Lung (tissue), 12 donors: ENCODE data around the gene PJA1. TPM values are rescaled to one million over a fixed set of nuclear protein-coding genes. Genes with fewer than 3 reads are reported as not detected.

Source experiments
- ATAC-seq: fragments of 200-7000 bp; cut with Tn5 transposase; one replicate; pipeline ENCODE4 v1.9.1; 2020; ENCODE audit warnings: moderate number of reproducible peaks; ENCODE audit not compliant: insufficient read depth, low FRiP score
- DNase-seq, 3 donors: peaks; one replicate each; pipeline ENCODE4 v3.0.0-alpha.2; 2013 to 2017
- H3K27ac ChIP-seq, 2 donors: one replicate each; pipeline ENCODE4 v1.5.1; 2013; ENCODE audit warnings: mild to moderate bottlenecking in 2 of 2, moderate library complexity in 2 of 2, control low read depth in 1 of 2, inconsistent platforms in 1 of 2, low read depth in 1 of 2, low read length in 1 of 2
- H3K27me3 ChIP-seq, 3 donors: one replicate each; pipeline ENCODE4 v1.5.1; 2013; ENCODE audit warnings: low read length in 2 of 3; ENCODE audit not compliant: control insufficient read depth in 3 of 3, insufficient read depth in 3 of 3
- H3K36me3 ChIP-seq, 4 donors: one replicate each; pipeline ENCODE4 v1.5.1; 2013; ENCODE audit warnings: low read length in 4 of 4, mild to moderate bottlenecking in 1 of 4, moderate library complexity in 1 of 4; ENCODE audit not compliant: control insufficient read depth in 4 of 4, insufficient read depth in 4 of 4
- H3K4me1 ChIP-seq, 5 donors: one replicate each; pipeline ENCODE4 v1.5.1; 2013; ENCODE audit warnings: low read length in 5 of 5, mild to moderate bottlenecking in 2 of 5, moderate library complexity in 1 of 5; ENCODE audit not compliant: control insufficient read depth in 5 of 5, insufficient read depth in 5 of 5
- H3K4me3 ChIP-seq: one replicate; pipeline ENCODE4 v1.5.1; 2013; ENCODE audit warnings: mild to moderate bottlenecking, control low read depth, moderate library complexity
- H3K9ac ChIP-seq, 2 donors: one replicate each; pipeline ENCODE4 v1.5.1; 2013; ENCODE audit warnings: low read length in 2 of 2, control low read depth in 1 of 2; ENCODE audit not compliant: insufficient read depth in 1 of 2
- H3K9me3 ChIP-seq, 4 donors: one replicate each; pipeline ENCODE4 v1.5.1; 2013; ENCODE audit warnings: low read length in 3 of 4, mild to moderate bottlenecking in 1 of 4, moderate library complexity in 1 of 4; ENCODE audit not compliant: control insufficient read depth in 4 of 4, insufficient read depth in 3 of 4
- WGBS, 2 donors: extraction: QIAGEN DNeasy Blood & Tissue Kit; methylation state at CpG; one replicate each; pipeline ENCODE4 v1.1.7; 2013; 5-methylcytosine and 5-hydroxymethylcytosine counted together
- polyA plus RNA-seq, 2 donors: library from polyadenylated mRNA; stranded (reverse); fragments of 200-250 nt; gene quantifications; one replicate each; pipeline ENCODE4 v1.2.1, GENCODE V29; 2013
- total RNA-seq, 2 donors: library from RNA; depleted of rRNA in 1 of 2; stranded (reverse); fragments of >200 nt in 1 of 2; gene quantifications; one replicate each; pipeline ENCODE4 v1.2.1, GENCODE V29; 2014 to 2021
- TF ChIP-seq, protein P1 (sequence below): IDR thresholded peaks from 2 replicates; pipeline ENCODE4 v1.5.1; 2012; ENCODE audit warnings: mild to moderate bottlenecking; ENCODE audit errors: control extremely low read depth, extremely low read depth
- donor health status: control.
- donor health status: control.
- donor health status: Bipolar disorder and iron deficiency.
- donor health status: healthy.
- donor health status: DM: yes; HTN: yes; CAD: no.

Gene PJA1
- total and polyA plus RNA-seq, 4 donors: 4.5 to 28.3 (median 15.2) TPM

GRCh38 chrX:69173906-69174305, 8.7 kb upstream of the PJA1 start:
- peak in 1 of 3 donors; percentile 43 for DNase-seq
- WGBS, 2 donors: 54 to 55% methylated on average over 15 to 20 of the region's 20 CpGs
- H3K4me1 ChIP-seq: peaks cover 0 to 2% (median 0%) of the 10 kb centered on the region in 5 donors
- peak overlapping the region in 1 of 2 donors; percentile 5 for H3K9ac ChIP-seq
- H3K4me3 ChIP-seq: no peak overlapping the region
- H3K9me3 ChIP-seq: peaks cover 0 to 6% (median 1%) of the 10 kb centered on the region in 4 donors
- no peak for ATAC-seq
- TF ChIP-seq, protein P1, sequence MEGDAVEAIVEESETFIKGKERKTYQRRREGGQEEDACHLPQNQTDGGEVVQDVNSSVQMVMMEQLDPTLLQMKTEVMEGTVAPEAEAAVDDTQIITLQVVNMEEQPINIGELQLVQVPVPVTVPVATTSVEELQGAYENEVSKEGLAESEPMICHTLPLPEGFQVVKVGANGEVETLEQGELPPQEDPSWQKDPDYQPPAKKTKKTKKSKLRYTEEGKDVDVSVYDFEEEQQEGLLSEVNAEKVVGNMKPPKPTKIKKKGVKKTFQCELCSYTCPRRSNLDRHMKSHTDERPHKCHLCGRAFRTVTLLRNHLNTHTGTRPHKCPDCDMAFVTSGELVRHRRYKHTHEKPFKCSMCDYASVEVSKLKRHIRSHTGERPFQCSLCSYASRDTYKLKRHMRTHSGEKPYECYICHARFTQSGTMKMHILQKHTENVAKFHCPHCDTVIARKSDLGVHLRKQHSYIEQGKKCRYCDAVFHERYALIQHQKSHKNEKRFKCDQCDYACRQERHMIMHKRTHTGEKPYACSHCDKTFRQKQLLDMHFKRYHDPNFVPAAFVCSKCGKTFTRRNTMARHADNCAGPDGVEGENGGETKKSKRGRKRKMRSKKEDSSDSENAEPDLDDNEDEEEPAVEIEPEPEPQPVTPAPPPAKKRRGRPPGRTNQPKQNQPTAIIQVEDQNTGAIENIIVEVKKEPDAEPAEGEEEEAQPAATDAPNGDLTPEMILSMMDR: no peak
- H3K27me3 ChIP-seq: peaks cover 0 to 7% (median 3%) of the 10 kb centered on the region in 3 donors
- H3K27ac ChIP-seq: no peak overlapping the region
- H3K36me3 ChIP-seq: no peaks in the 10 kb centered on the region

DNA sequence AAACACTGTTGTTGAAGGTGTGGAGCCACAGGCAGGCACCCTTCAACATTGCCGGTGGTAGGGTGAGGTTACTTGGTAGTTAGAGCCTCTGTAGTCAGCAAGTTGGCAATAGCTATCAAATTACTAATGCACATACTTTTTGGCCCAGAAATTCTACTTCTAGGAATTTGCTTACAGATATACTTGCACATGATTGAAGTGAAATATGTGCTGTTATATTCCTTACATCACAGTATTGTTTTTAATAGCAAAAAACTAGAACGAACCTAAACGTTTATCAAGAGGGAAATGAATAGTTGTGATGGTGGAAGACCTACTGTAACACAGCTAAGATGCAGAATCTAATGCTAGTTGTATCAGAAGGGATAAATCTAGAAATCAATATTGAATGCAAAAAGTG, 7.7 kb upstream of the PJA1 start:
- 73 to 86% methylated on average over 3 of the region's 3 CpGs for WGBS, 2 donors
- Histone ChIP-seq H3K36me3 (no peaks in the 10 kb centered on the region), H3K4me1 (peaks cover 0 to 2% (median 0%) of the 10 kb centered on the region in 5 donors)

DNA sequence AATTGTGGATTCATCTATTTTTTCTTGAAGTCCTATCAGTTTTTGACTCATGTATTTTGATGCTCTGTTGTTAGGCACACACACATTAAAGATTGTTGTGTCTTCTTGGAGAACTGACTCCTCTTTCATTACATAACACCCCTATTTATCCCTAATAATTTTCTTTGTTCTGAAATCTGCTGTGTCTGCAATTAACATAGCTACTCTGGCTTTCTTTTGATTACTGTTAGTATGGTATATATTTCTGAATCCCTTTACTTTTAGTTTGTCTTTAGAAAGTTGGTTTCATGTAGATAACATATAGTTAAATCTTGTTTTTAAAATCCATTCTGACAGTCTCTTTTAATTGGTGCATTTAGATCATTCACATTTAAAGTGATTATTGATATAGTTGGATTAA, 5.1 kb upstream of the PJA1 start:
- Histone ChIP-seq H3K4me3 (no peak overlapping the region), H3K4me1 (peaks cover 0 to 2% (median 0%) of the 10 kb centered on the region in 5 donors), H3K27me3 (peaks cover 0 to 8% (median 0%) of the 10 kb centered on the region in 3 donors), H3K9me3 (peaks cover 0 to 6% (median 1%) of the 10 kb centered on the region in 4 donors), H3K27ac (no peak overlapping the region), H3K36me3 (no peaks in the 10 kb centered on the region), H3K9ac (no peak overlapping the region)
- ATAC-seq (no peak), DNase-seq (no peak)
- TF ChIP-seq, protein P1: no peak

More for the DNA sequence above, 7.7 kb upstream of the PJA1 start:
- Histone ChIP-seq H3K27me3 (peaks cover 0 to 6% (median 5%) of the 10 kb centered on the region in 3 donors), H3K9me3 (peaks cover 0 to 6% (median 1%) of the 10 kb centered on the region in 4 donors), H3K9ac (no peak overlapping the region), H3K27ac (no peak overlapping the region), H3K4me3 (no peak overlapping the region)
- no peak for ATAC-seq
- DNase-seq: peak in 2 of 3 donors; percentile 64 to 75
- TF ChIP-seq, protein P1: no peak
